Stimulated activated CD8-positive, alpha-beta memory T cell treated with anti-CD3 and anti-CD28 coated beads, Interleukin-15, amount 100 ng/mL, for 1 hour (primary cell): ENCODE measurements around the gene PPP4R2.
A peak's percentile ranks its signal among the peaks of the same experiment; 100 is the strongest.

Experiments
- DNase-seq: peaks from one replicate; pipeline ENCODE4 v3.0.0-alpha.2; 2020; ENCODE audit warnings: low read depth

The PPP4R2 gene

DNA sequence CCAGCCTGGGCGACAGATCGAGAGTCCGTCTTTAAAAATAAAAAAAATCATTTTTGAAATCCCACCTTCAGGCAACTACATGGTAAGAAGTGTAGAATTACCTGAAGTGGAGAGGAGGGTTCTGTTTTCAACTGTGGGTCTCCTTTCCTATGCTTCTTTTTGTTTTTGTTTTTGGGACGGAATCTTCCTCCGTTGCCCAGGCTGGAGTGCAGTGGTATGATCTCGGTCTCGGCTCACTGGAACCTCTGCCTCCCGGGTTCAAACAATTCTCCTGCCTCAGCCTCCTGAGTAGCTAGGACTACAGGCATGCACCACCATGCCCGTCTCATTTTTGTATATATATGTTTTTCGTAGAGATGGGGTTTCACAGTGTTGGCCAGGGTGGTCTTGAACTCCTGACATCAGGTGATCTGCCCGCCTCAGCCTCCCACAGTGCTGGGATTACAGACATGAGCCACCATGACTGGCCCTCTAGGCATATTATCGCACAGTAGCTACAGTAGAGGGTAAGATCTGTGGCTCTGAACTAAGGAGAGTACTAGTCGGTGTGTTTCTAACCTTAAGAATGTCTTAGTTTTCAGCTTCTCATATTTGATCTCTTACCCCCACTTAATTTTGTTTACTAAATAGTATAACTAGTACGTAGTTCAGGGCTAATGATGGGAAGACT lies 73.3 kb downstream of the PPP4R2 start:
- no peak for DNase-seq

DNA sequence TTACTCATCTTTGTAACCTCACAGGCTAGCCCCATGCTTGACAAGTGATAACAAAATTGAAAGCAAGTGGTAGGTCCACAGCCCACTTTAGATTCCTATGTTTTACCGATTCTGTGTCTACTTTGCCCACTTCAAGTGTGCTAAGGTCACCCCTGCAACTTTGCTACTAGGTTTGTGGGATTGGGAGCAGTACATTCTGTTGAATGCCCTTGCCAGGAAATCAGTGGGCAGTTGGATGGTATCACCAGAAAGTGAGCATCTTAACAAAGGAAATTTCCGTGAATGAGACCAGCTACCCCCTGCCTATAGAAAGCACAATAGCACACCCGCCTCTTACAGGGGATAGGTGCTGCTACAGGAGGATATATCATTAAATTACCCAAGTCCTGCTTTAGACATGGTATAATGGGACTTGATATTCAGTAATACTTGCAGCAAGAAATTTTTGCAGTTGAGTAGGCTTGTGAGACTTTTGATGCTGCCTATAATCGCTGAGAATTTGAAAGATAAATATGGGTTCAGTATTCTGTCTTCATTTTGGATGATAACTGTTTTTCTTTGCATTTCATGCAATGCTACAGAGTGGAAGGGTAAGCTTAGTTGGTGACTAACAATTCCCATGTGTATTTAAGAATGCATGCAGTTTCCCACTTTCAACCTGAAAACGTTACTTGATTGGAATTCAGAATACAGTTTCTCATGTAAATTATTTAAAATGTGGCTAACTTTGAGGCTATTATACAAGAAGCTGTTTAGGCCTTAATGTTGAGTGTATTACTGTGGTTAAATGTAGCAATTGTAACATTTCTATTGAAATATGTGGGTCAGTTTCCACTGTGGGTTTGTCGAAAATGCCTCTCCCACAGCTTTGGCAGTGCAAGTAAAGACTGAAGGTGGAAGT lies 74.3 kb downstream of the PPP4R2 start:
- no peak for DNase-seq

DNA sequence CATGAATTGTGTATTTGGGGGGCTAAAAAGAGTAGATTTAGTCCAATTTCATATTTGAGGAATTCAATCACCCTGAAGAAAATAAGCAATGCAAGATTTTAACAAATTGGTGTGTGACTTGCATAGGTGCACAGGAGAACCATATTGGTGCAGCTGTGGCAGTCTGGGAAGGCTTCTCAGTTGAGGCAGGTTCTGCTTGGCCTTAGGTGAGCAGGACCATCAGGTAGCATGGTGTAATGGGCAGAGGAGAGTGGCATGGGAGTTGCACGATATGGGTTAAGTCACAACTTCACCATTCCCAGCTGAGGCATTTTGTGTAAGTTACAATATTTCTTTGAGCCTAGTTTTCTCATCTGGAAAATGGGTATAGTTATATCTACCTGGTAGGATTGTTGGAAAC lies 75.3 kb downstream of the PPP4R2 start:
- DNase-seq = no peak

DNA sequence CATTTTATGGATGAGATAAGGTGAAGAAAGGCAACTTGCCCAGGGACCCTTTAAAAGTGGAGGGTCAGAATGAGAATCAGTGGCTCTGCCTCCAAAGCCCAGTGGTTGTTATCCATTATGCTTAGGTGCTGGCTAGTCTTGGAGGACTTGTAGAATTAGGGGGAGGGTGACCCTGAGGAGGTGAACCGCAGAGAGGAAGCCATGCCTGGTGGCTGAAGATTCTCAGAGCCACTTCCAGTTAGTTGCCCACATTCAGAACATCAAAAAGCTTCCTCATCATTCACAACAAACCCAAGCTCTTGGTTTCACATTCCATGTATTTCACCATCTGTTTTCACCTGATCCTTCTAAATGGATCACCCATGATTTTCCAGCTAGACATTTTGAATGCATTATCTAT lies 76.0 kb downstream of the PPP4R2 start:
- no peak for DNase-seq

DNA sequence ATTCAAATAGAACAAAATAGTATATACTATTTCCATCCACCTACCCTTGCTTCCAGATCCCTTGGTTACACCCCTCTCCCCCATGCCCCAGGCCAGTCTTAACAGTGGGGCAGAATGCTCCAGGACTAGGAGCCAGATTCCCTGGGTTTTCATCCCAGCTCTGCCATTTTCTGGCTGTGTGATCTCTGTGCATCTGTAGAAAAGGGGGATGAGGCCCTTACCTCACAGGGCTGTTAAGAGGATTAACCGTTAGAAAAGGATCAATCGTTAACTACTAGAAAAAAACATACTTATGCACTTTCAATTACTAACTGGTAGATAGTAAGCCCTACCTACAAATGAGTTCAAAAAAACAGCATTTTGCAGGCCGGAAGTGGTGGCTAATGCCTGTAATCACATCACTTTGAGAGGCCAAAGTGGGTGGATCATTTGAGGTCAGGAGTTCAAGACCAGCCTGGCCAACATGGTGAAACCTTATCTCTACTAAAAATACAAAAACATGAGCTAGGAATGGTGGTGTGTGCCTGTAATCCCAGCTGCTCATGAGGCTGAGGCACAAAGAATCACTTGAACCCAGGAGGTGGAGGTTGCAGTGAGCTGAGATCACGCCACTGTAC lies 76.6 kb downstream of the PPP4R2 start:
- no peak for DNase-seq

DNA sequence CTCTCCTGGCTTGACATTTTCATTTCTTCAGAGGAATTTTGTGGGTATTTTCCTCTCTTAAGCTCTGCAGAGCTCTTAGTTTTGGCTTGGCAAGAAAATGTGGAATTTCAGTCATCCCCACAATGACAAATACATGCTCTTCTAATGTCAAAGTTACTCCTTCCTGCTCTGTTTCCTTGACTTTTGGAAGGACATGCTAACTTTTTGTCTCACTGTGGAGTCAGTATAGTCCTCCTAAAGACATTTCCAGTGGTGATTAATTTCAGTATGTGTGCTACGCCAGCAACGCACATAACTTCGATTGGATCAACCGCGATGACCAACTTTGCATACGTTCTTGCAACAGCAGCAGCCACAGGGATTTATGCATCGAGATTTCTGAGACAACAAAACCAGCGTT lies 78.2 kb downstream of the PPP4R2 start:
- no peak for DNase-seq

DNA sequence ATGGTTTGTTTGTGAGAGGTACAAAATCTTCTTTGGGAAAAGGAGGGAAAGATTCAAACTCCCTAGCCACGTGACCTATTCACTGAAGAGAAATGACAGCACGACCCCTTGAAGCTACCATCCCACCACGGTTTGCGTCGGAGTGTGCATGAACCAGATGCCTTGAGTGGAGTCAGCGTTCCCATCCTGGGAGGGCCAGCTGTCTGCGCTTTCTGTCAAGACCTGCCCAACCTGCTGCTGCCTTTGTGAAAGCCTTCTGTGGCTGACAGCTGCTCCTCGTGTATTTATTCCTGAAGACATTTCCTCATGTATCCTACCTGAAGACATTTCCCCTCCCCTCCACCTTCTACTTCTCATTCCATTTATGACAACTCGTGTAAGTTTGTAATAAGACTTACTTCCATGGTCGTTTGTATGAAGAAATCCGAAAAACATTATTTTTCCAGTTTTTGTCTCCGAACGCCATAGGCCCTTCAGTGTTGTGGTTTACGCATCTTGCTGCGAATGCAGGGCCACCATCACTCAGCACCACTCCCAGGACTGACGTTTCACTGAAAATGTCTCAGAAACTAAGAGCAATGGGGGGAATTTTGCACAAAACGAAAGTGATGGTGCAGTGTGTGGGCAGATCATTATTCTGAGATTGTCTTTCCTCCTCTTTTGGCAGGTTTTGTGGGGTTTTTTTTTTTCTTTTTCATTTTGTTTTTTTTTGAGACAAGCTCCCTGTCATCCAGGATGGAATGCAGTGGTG lies 83.8 kb downstream of the PPP4R2 start:
- DNase-seq = no peak

DNA sequence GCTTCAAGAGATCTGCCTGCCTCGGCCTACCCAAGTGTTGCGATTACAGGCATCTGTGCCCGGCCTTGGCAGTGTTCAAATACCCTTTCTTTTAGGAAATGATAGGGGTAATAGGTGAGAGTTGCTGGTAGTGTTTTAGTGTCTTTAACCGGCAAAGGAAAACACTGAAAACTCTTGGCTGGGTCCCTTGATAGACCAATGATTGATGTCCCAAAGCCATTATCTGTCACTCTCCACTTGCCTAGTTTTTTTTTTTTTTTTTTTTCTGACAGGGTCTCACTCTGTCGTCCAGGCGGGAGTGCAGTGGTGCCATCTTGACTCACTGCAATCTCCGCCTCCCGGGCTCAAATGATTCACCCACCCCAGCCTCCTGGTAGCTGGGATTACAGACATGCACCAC lies 84.5 kb downstream of the PPP4R2 start:
- no peak for DNase-seq

DNA sequence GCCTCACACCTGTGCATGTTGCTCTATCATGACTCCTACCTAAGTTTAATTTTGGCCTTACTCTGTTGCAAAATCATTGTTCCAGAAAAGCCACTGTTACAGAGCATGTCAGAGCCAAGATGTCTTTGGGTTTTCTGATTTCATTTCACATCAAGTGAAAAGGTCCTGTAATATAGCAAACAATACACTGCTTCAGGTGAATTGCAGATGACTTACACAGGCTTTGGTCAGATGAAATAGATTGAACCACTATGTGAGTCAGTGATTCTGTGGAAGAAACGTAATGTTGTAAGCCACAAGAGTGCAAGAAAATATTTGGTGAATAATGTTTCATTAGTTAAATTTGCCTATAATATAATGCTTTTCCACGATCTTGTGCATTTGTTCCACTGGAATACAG lies 87.6 kb downstream of the PPP4R2 start:
- no peak for DNase-seq

DNA sequence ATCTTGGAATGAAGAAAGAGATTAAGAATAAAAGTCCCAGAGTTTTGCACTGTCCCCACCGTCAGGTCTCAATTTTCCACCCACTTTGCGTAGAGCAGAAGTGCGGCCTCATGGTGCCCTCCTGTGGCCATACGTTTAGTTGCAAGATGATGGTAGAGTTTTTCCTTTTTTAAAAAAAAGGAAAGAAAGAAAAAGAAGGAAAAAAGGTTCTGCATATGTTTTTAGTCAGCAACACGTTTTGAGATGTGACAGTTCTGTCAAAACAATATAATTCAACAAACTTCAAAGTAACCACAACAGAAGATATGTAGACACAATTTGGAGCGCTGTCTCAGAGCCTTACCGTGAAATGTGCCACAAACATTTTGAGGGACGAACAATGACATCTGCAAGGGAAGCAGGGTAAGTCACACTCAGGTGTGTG lies 89.5 kb downstream of the PPP4R2 start:
- DNase-seq = peak; percentile 3

DNA sequence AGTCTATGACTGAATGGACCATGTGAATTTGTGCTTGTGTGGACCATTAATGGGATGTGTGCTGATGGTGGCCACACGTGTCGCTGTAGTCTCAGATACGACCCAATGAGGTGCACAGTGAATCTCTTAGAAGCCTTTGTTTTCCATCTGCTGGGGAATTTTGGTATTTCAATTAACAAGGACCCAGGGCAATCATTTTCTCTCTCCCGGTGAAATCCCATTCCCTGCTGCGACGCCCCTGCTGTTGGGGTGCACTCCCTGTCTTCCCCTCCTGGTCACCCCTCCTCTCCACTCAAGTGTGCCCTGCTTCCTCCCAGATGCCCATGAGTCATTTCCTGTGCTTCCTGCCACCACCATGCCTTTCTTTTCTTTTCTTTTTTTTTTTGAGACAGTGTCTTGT lies 97.5 kb downstream of the PPP4R2 start:
- no peak for DNase-seq

DNA sequence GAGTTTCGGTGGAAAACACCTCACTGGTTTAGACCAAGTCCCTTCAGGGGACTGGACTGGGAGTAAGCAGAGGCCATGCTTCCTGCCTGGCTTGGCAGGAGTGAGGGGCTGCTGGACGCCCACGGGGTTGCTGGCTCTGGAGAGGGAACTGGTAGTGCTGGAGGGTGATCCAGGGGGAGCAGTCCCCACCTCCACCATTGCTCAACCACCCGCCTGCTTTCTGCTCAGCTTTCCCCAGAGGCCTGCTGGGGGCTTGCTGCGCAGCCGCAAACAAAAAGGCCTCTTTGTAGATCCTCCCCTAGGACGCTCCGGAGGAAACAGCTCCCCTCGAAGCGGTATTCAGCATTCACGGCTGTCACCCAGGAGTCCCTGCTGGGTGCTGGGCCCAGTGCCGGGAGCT lies 98.3 kb downstream of the PPP4R2 start:
- no peak for DNase-seq

DNA sequence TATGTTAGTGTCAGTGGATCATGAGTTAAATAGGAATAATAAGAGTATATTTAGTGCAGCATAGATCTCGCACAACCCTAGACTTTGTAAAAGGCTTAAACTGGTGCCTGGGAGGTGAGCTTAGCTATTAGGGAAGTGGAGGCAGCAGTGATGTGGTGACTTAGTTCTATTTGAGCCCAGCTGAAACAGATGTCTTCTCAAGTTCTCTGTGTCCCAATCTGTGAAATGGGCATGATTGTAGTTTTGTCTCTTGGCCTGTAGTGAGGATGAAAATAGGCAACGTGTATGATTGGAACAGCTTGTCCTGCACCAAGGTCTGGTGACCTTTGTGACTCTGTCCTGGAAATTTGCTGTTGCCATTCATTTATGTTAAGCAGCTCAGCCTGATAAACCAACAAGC lies 99.6 kb downstream of the PPP4R2 start:
- no peak for DNase-seq

DNA sequence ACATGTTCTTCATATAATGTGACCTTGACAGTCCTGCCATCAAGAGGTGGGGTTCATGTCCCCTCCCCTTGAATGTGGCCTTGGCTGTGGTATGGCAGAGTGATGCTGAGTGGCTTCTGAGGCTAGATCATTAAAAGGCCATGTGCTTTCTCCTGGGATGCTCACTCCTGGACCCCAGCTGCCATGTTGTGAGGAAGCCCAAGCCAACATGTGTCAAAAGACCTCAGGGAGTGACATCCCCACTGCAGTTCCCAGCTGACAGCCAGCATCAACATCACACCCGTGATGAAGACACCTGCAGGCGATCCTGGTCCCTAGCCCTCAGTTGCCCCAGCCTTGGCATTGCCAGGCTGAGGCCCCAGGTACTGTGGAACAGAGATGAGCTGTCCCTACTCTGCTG lies 101.4 kb downstream of the PPP4R2 start:
- no peak for DNase-seq

DNA sequence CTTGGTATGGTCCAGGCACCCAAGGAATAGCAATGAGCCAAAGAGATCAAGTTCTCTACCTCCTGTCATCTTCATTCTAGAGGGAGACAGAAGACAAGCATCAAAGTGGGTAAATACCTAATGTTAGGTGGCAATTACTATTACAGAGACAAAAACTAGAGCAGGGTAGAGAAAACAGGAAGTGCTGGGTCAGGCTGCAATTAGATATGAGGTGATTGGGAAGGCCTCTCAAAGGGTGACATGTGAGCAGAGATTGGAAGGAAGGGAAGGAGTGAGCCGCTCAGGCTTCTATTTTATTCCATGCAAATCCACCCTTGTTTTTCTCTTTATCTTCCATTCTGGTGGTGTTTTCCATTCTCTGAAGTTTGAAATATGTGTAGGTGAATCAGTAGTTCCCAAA lies 102.3 kb downstream of the PPP4R2 start:
- no peak for DNase-seq

DNA sequence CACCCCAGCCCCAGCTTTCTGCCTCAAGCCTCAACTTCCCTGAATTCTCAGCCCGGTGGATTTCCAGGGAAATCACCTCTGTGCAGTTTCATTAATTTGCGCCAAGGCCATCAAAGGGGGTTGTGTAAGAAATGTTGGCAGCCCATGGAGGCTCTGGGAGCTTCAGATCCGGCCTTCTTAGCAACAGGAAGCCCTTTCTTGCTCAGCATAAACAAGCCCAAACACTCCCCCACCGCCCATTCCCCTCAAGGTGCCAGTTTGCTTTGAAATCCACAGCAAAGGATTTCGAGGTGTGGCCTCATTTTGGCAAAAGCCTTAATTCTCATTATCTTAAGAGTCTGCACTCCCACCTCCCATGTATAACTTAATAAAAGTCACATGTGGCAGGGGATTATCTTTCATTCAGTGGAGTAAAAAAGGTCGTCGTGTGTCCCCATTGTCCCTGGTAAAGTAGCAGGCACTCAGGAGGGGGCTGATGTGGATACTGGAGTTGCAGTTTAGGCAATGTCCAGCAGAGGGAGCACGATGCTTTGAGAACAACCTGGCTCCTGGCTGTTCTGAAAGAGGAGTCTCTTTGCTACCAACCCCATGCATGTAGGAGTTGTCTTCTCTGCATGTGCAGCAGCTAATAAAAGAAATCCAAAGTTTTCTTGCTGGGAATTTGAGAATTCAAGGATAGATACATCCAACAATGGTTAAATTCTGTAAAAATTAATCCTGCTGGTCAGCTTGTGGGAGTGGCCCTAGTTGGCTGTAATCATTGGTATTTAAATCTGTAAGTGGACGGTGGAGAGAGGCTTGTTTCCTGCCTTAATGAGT lies 104.3 kb downstream of the PPP4R2 start:
- DNase-seq = peak; percentile 75

DNA sequence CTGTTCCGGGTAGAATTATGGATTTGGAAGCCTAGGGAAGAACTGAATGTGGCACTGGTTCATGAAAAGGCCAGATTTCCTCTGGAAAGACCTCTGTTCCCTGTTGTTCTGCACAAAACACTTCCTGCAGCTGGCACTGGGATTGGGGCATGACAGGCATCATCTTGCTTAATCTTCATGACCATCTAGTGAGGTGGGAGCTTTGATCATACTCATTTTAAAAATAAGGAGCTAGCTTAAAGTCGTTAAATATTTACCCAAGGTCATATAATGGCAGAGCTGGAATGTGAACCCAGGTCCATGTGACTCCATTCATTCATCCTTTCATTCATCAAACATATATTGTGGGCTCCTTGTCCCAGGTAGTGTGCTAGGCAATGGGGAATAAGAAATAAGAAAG lies 105.3 kb downstream of the PPP4R2 start:
- DNase-seq = no peak

DNA sequence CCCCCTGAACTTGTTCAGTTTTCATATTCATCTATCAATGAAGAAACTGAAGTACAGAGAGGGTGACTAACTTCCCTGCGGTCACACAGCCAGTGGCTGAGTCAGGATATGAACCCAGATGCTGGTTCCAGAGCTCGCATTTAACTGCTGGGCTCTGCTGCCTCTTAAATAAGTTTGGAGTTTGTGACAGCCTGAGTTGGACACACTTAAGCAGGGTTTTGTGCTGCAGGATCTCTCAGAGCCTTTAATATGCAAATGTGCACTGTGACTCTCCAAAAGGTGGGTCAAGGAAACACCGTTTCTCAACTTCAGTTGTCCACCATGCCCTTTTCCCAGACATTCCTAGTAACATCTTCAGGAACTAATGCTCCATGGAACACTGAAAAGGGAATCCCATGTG lies 110.6 kb downstream of the PPP4R2 start:
- no peak for DNase-seq

DNA sequence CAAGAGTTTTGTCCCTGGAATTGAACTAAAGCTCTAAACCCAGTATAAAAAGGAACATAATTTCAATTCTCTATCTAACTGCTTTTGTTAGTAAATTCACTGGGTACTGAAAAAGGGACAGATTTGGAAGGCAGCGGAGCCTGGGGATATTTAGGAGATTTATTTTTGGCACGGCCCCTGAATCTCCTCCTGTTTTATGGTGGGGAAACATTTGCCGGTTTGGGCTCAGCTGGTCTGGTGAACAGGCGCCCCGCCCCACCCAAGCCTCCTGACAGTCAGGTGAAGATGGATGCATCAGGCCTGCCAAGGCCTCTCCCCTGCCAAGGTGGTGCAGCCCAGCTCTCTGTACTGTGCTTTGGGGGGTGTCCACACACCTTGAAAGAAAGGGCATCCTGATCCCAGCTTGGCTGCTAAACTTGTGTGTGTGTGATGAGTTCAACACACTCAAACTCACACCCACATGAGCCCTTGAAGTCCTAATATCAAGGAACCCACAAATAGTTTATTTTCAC lies 111.1 kb downstream of the PPP4R2 start:
- DNase-seq = no peak

DNA sequence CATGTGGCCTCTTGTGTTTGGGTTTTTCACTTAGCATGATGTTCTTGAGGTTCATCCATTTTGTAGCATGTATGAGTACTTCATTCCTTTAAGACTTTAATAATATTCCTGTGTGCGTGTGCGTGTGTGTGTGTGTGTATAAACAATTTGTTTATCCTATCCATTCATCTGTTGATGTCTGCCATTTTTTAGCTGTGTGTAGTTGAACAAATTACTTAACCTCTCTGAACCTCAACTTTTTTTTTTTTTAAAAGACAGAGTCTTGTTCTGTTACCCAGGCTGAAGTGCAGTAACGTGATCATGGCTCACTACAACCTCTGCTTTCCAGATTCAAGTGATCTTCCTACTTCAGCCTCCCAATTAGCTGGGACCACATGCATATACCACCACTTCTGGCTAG lies 112.1 kb downstream of the PPP4R2 start:
- no peak for DNase-seq

DNA sequence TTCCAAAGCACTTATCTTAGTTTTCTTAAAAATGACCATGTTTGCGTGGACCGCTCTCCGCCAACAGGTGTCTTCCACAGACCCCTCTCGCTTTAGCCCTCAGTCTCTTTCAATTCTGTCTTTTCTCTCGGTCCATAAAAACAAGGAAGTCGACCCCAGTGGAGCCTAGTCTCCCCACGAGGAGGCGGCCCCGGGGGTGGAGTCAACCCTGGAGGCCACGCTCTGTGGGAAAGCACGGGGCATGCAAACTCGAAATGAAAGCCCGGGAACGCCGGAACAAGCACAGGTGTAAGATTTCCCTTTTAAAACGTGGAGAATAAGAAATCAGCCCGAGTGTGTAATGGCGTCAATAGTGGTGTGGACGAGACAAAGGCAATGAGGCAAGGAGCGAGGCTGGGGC lies 113.9 kb downstream of the PPP4R2 start:
- no peak for DNase-seq
